Measurements from ENCODE around the gene ST7.
"Not testable (repeated sequence)": the region's sequence is repeated elsewhere in the genome, so short reads cannot be mapped to it uniquely, and the experiment has no call there.

ST7 gene

GRCh38 chr7:117010375-117011133 is 57.3 kb downstream of the ST7 start:
- DNase-seq: peak; percentile 27 to 38

GRCh38 chr7:117011419-117012260 is 58.3 kb downstream of the ST7 start:
- no peak for DNase-seq

GRCh38 chr7:117012284-117012683 is 59.0 kb downstream of the ST7 start:
- no peak for DNase-seq

DNA sequence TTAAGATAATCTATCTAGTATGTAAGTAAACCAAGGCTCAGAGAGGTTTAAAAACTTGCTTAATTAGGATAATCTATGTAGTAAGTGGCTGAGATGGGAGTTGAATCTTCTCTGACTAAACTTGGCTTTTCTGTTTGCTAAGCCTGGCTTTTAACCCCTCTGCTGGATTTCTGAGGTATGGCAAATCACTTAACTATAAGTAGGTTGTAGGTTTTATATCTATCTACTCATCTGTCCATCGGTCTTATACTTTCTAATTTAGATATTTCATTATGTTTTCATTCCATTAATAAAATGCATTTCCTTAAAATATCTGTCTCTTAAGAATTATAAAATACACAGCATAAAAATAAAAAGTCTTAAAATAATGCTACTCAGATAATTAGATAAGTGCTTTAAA is 59.4 kb downstream of the ST7 start:
- no peak for DNase-seq

- no peak for DNase-seq
Observed at GRCh38 chr7:117014099-117014656, 60.9 kb downstream of the ST7 start.

DNA sequence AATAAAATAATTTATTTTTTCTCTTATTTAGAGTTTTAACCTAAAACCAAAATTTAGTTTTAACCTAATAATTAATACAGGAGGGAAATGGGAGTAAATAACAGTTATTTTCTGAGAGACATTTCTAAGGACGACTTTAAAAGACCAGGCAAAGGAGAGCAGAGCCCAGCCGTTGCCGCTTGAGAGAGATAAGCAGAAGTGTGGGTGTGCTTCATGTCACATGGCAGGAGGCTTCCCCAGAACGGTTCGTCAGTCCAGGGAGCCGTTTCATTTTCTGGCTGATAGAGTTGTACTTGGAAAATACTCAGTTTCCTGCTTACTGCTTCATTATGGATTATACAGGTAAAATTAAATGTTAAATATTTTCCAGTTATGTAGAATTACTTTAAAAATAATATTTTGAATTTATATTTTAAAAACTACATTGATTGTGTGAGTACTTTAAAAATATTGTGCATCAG is 61.4 kb downstream of the ST7 start:
- DNase-seq: peak; percentile 24 to 28

DNA sequence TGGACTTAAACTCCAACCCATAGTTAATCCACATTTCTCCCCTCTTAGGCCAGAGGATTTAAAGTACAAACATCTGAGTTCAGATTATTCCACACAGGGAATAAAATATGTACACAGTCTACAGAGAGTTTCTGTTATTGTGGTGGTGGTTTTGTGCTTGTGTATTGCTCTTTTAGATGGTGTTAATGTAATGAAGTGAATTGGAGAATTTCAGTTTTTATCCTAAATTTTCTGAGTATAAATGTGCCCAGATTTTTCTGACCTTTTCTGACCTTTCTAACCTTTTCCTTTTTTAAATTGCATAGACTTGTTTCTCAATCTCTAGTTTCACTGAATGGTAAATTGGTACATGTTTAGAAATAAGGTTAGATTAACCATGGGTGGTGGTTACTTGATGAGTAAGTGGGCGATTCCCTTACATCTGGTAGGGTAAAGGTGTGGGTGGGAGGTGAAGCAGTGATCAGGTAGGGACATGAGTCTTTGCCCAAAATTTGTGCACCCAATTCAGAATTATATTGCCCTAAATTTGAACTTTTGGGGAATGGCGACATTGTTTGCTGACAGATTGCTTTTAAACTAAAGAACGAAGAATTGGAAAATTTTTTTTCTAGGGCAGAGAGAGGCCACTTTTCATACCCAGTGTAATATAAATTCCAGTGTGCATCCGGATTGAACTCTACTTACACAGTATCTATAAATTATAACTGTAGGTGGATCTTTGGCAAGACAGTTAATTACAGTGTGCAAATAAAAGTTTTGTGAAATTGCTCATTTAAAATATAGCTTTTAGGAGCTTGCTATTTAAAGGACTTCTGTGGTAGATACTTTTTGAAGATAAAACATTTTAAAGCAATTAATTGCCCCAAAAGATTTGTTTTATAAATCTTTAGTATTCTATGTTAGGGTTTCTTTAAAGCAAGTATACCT is 62.2 kb downstream of the ST7 start:
- DNase-seq: no peak

- no peak for DNase-seq
Observed at GRCh38 chr7:117017017-117017451, 63.7 kb downstream of the ST7 start.

DNA sequence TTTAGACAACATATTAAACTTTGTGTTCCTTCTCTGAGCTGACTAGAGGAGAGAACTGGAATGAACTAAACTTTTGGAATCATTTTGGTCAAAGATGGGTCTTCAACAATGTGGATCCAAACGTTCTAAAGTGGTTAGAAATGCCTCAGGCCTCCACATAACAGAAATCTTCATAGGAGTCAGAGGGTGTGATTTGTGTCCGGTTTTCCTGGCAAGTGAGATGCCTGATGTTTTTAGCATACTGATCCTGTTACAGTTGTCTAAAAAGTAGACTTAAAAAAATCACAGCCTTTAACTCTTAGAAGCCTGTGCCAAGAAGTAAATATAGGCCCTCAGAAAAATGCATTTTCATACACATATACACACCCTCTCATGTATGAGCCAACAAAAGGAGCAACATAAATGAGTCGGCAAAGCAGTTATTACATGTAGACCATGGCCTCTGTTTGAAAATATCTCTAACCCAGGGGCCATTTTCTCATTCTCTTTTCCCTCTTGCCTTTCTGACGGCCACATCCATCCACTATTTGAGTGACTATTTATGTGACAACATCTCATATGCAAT is 64.5 kb downstream of the ST7 start:
- DNase-seq: no peak

GRCh38 chr7:117018713-117019112 is 65.4 kb downstream of the ST7 start:
- DNase-seq: no peak

DNA sequence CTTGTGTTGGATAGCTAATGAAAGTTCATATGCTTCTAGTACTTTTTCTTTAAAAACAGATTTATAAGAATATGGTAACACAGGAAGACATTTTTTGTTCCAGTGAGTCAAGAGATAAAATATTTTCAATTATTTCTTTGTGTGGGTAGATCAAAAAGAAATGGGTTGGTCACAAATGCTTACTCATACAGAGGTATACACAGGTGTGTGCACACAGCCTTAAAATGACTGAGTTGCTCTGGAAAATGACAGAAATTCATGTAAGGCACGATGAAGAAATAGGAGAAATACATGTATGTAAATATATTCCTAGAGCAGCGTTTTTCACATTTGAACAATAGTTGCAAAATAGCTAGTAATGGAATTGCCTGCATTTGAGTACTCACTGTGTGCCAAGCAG is 66.0 kb downstream of the ST7 start:
- no peak for DNase-seq

DNA sequence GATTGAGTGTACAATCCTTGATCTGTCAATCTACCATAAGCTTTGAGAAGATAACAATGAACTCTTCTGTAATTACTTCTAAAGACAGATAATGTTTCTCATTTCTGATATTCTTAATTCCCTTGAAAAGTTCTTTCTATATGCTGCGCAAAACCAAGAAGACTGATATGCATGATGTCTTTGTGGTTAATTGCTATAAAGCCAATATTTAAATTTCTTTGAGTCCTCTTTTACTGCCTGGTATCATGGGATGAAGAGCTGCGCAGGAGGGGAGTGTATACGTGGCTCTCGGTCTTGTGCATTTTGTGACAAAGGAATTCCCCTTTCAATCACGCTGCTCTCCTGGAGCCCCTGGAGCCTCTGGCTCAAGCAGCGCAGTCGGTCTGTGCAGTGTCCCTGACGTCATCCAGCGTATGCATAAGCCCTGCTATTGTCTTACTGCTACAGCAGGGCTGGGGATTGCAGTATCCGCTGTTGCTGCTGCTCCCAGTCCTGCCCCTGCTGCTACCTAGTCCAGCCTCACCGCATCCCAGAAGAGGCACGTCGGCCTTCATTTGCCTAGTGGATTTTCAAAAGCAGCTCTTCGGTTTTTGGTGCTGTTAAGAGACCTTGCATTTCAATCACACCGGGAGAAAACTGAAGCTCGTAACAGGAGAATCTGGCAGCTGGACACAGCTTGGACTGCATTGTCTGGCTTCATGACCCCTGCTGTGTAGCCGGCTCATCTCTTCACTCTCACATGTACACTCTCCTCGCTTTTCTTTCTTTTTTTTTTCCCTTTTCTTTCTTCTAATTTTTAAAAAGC is 66.7 kb downstream of the ST7 start:
- DNase-seq: no peak

DNA sequence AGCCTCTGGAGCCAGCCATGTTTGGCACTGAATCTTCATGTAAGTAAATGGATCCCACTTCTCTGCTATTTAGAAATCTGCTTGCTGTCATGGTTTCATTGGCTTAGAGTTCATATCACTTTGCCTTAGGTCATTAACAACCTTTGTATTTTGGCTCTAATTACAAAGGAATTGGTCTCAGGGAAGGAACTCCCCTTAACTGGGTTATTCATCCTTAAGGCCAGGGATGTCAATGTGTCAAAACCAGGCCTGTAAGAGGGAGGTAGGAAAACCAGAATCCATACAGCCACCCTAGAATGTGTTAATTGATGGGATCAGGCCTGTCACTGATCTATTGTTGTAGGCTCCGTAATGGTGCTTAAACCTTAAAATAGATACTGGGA is 67.3 kb downstream of the ST7 start:
- DNase-seq: no peak

- DNase-seq: no peak
Observed at GRCh38 chr7:117021366-117021765, 68.1 kb downstream of the ST7 start.

GRCh38 chr7:117021986-117022385 is 68.7 kb downstream of the ST7 start:
- no peak for DNase-seq

GRCh38 chr7:117023325-117023854 is 70.1 kb downstream of the ST7 start:
- DNase-seq: no peak

DNA sequence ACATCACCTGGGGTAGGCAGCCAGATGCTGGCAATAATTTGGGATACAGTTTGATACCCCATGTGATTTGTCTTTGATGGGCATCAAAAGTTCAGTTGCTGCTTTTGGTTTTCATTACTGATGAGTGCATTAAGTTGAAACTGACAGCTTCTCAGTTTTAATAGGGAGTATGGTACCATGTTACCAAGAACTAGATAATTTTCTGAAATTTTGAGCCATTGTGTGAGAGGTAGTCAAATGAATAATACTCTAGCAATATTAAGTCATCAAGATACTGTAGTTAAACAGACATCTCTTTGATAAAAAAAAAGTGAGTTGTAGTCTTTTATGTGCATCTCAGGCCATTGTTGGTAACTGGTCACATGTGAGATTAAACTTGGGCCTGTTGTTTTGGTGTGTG is 71.5 kb downstream of the ST7 start:
- no peak for DNase-seq

GRCh38 chr7:117025891-117026290 is 72.6 kb downstream of the ST7 start:
- DNase-seq: no peak

DNA sequence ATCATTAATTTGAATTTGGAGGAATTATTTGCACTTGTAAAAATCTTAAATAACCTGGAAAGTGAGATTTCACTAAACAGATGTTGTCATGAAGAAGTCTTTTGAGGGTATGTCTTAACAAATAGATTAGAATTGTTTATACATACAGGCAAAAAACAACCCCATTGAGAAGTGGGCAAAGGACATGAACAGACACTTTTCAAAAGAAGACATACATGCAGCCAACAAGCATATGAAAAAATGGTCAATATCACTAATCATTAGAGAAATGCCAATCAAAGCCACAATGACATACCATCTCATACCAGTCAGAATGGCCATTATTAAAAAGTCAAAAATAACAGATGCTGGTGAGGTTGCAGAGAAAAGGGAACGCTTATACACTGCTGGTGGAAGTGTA is 77.0 kb downstream of the ST7 start:
- not testable (repeated sequence) for DNase-seq

- not testable (repeated sequence) for DNase-seq
Observed at GRCh38 chr7:117030793-117031192, 77.5 kb downstream of the ST7 start.

DNA sequence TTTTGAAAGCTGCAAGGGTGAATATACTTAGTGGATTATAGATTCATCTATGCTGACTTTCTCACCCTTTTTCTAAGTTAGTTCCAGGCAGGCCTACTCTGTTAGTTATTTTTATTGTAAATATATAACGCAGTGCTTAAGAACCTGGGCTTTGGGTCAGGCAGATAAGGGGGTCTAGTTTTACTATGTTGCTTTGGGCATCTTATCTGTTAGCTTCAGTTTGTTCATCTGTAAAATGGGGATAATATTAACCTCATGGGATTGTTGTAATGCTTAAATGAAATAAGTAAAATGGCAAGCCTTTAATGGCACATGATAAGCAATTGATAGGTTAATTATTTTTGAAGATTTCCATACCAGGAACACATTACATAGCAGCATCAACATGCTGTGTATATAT is 79.5 kb downstream of the ST7 start:
- DNase-seq: no peak
